SK-N-SH treated with all-trans-retinoic acid at 6 μM for 48 hours (cell line): ENCODE data around the gene ZC4H2.

ENCODE experiments used
- ARNTL ChIP-seq: fragments of 450-650 bp; formaldehyde crosslinking; IDR thresholded peaks from 2 replicates; pipeline ENCODE4 v1.5.0; 2020; ENCODE audit warnings: low read depth, mild to moderate bottlenecking, moderate library complexity, borderline replicate concordance
- CREB5 ChIP-seq: fragments of 250-450 bp; sonication (Bioruptor Pico); IDR thresholded peaks from 2 replicates; pipeline ENCODE4 v1.5.1; 2020; ENCODE audit warnings: low read depth, mild to moderate bottlenecking, moderate library complexity
- ISL1 ChIP-seq: fragments of 250-450 bp; sonication (Bioruptor Pico); IDR thresholded peaks from 2 replicates; pipeline ENCODE4 v2.1.2; 2022; ENCODE audit warnings: mild to moderate bottlenecking, moderate library complexity
- POU6F1 ChIP-seq: fragments of 250-450 bp; sonication (Bioruptor Pico); IDR thresholded peaks from 2 replicates; pipeline ENCODE4 v1.8.0; 2021; ENCODE audit warnings: low read depth, mild to moderate bottlenecking, moderate library complexity, borderline replicate concordance
- PPARA ChIP-seq: fragments of 250-450 bp; sonication (Bioruptor Pico); IDR thresholded peaks from 2 replicates; pipeline ENCODE4 v1.5.0; 2020; ENCODE audit warnings: mild to moderate bottlenecking, borderline replicate concordance
- RARB ChIP-seq: fragments of 250-450 bp; sonication (Bioruptor Pico); IDR thresholded peaks from 2 replicates; pipeline ENCODE4 v1.8.0; 2021; ENCODE audit warnings: mild to moderate bottlenecking, moderate library complexity
- ZFP3 ChIP-seq: fragments of 250-450 bp; sonication (Bioruptor Pico); IDR thresholded peaks from 2 replicates; pipeline ENCODE4 v1.5.0; 2020; ENCODE audit warnings: mild to moderate bottlenecking, moderate library complexity

GRCh38 chrX:64908121-64908520 is 68.1 kb downstream of the ZC4H2 start:
- no peak for TF ChIP-seq ARNTL (CRISPR knock-in tag)
- no peak for TF ChIP-seq ZFP3
- TF ChIP-seq PPARA (CRISPR knock-in tag): no peak
- TF ChIP-seq RARB (CRISPR knock-in tag): no peak
- no peak for TF ChIP-seq POU6F1 (CRISPR knock-in tag)
- no peak for TF ChIP-seq CREB5 (CRISPR knock-in tag)
- TF ChIP-seq ISL1 (CRISPR knock-in tag): no peak
